Keratinocyte (primary cell): ENCODE measurements around the gene FRMD3.

Experiments used
- EZH2 ChIP-seq: IDR thresholded peaks from one replicate; pipeline ENCODE4 v1.6.1; 2012; ENCODE audit warnings: inconsistent platforms, mild to moderate bottlenecking, low read length, moderate library complexity
- TF ChIP-seq, protein P1 (sequence below), 3 experiments: IDR thresholded peaks in 1 of 3; conservative IDR thresholded peaks in 1 of 3; optimal IDR thresholded peaks in 1 of 3; 2 replicates in 2 of 3; 3 replicates in 1 of 3; pipeline versions ENCODE3 to v1.5.1; 2011; ENCODE audit warnings: low read length in 3 of 3, mild to moderate bottlenecking in 3 of 3, moderate library complexity in 2 of 3, control low read depth in 1 of 3, inconsistent platforms in 1 of 3; ENCODE audit not compliant: insufficient read depth in 2 of 3; ENCODE audit errors: extremely low read depth in 1 of 3

DNA sequence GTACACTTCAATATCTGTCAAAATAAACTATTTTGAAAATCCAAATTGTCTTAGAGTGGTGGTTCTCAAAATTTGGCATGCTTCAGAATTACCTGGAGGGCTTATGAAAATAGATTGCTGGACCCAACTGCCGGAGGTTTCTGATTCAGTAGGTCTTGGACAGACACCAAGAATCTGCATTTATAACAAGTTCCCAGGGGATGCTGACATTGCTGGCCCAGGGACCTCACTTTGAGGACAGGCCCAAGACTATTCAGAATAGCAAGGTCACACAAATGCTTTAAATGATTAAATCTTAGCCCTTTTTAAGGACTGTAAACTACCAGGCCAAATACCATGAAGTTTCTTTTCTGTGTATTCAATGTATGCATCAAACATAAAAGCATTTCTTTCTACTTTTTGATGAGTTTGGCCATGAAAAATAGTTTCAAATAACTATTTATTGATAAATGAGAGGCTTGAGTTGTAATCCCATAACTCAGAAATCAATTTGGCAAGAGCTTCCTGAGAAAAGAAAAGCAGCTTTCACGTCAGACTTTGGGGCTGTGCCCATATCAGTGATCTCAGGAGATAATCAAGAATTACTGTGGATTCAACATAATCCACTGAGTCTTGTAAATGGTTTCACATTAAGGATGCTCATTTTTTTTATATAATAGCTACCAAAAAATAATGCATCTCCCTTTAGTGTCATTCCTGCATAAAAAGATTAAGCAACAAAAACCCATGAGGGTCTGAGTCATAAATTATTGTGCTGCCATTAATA, 191.4 kb downstream of the FRMD3 start:
- TF ChIP-seq, protein P1, sequence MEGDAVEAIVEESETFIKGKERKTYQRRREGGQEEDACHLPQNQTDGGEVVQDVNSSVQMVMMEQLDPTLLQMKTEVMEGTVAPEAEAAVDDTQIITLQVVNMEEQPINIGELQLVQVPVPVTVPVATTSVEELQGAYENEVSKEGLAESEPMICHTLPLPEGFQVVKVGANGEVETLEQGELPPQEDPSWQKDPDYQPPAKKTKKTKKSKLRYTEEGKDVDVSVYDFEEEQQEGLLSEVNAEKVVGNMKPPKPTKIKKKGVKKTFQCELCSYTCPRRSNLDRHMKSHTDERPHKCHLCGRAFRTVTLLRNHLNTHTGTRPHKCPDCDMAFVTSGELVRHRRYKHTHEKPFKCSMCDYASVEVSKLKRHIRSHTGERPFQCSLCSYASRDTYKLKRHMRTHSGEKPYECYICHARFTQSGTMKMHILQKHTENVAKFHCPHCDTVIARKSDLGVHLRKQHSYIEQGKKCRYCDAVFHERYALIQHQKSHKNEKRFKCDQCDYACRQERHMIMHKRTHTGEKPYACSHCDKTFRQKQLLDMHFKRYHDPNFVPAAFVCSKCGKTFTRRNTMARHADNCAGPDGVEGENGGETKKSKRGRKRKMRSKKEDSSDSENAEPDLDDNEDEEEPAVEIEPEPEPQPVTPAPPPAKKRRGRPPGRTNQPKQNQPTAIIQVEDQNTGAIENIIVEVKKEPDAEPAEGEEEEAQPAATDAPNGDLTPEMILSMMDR (optimal IDR thresholded peaks at IDR 0.05 in 1 of 3, IDR thresholded peaks at IDR 0.05 in 1 of 3, conservative IDR thresholded peaks at IDR 0.05 in 1 of 3; ENCODE audit: extremely low read depth in 1 of 3, insufficient read depth in 2 of 3, low read length in 3 of 3) = no peak
- no peak for TF ChIP-seq EZH2
